GM12891 (cell line): Measurements from ENCODE around the gene LNX2.

Experiments
- POLR2A ChIP-seq: IDR thresholded peaks from 2 replicates; pipeline ENCODE4 v1.6.1; 2011; ENCODE audit warnings: low read depth, low read length, control low read depth
- POLR2AphosphoS5 ChIP-seq: IDR thresholded peaks from 2 replicates; pipeline ENCODE4 v1.6.1; 2011; ENCODE audit warnings: low read depth, low read length, control low read depth
- SPI1 ChIP-seq: IDR thresholded peaks from 2 replicates; pipeline ENCODE4 v1.6.1; 2011; ENCODE audit warnings: low read depth, low read length, control low read depth
- TAF1 ChIP-seq: IDR thresholded peaks from 2 replicates; pipeline ENCODE4 v1.6.1; 2011; ENCODE audit warnings: low read depth, low read length, control low read depth

DNA sequence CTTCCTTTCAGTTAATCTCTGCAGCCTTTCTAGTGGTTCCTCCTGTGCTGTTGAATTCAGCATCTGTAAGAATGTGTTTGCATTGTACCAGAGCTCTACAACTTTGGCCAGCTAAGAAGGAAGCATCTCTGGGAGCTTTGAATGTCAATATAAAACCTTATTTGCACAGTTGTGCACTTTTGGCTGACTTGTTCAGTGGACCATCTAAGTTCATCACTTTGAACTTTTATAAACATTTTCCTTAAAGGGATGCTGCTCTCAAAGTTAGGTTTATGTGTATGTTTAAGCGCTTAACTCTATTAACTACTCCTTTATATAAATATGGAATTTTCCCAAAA, 16.9 kb upstream of the LNX2 start:
- no peak for TF ChIP-seq POLR2A
- no peak for TF ChIP-seq POLR2AphosphoS5
- no peak for TF ChIP-seq TAF1
- no peak for TF ChIP-seq SPI1
